B cell (primary cell): ENCODE results near the gene SLC9A6. TPM values are rescaled to one million over a fixed set of nuclear protein-coding genes. Genes with fewer than 3 reads are reported as not detected.

Source experiments
- ATAC-seq: fragments of 200-7000 bp; cut with Tn5 transposase; one replicate; pipeline ENCODE4 v1.10.0; 2021; ENCODE audit warnings: low read depth, mild to moderate bottlenecking, moderate number of reproducible peaks, moderate library complexity
- CTCF ChIA-PET: fragments of 350-600 bp; sonication (Branson Sonifier 250); formaldehyde crosslinking; loops from one replicate; lab custom pipeline; 2021; ENCODE audit warnings: antibody characterized with exemption, inconsistent platforms; lab: Charles Lee
- POLR2A ChIA-PET: fragments of 350-600 bp; sonication (Branson Sonifier 250); formaldehyde crosslinking; loops from one replicate; lab custom pipeline; 2021; ENCODE audit warnings: antibody characterized with exemption; lab: Charles Lee
- DNase-seq: peaks from one replicate; pipeline ENCODE4 v3.0.0; 2013
- H2AFZ ChIP-seq: 2 replicates; pipeline ENCODE4 v1.6.1; 2012; ENCODE audit warnings: mild to moderate bottlenecking, low read depth, low read length; ENCODE audit not compliant: insufficient read depth, poor library complexity, severe bottlenecking
- H3K27ac ChIP-seq, 2 donors: 1 replicate in 1 of 2; 2 replicates in 1 of 2; pipeline ENCODE4 v1.5.1; 2012 to 2013; ENCODE audit warnings: low read length in 2 of 2, mild to moderate bottlenecking in 2 of 2, moderate library complexity in 1 of 2
- H3K27me3 ChIP-seq, 4 experiments: fragments of 200-600 bp in 1 of 4; sonication (generic) in 1 of 4; replicated peaks in 1 of 4; 1 replicate in 2 of 4; 2 replicates in 2 of 4; pipeline versions ENCODE4 v1.6.1 to v1.7.0; 2013 to 2016; ENCODE audit warnings: low read length in 3 of 4, mild to moderate bottlenecking in 2 of 4, mixed read lengths in 1 of 4, moderate library complexity in 1 of 4; ENCODE audit not compliant: insufficient read depth in 4 of 4, control insufficient read depth in 3 of 4; ENCODE audit errors: control extremely low read depth in 1 of 4
- H3K36me3 ChIP-seq, 2 experiments: replicated peaks in 1 of 2; 1 replicate in 1 of 2; 2 replicates in 1 of 2; pipeline versions ENCODE4 v1.6.1 to v1.7.1; 2013; ENCODE audit warnings: low read length in 1 of 2; ENCODE audit not compliant: insufficient read depth in 2 of 2, control insufficient read depth in 1 of 2; ENCODE audit errors: control extremely low read depth in 1 of 2, extremely low read depth in 1 of 2
- H3K4me1 ChIP-seq, 2 donors: fragments of 200-600 bp in 1 of 2; sonication (generic) in 1 of 2; 1 replicate in 1 of 2; 2 replicates in 1 of 2; pipeline versions ENCODE4 v1.5.1 to v1.6.1; 2013 to 2017; ENCODE audit warnings: low read length in 2 of 2; ENCODE audit not compliant: control insufficient read depth in 2 of 2, insufficient read depth in 2 of 2
- H3K4me2 ChIP-seq: replicated peaks from 2 replicates; pipeline ENCODE3; 2012; ENCODE audit warnings: mild to moderate bottlenecking, low read depth, low read length; ENCODE audit not compliant: poor library complexity, severe bottlenecking
- H3K4me3 ChIP-seq, 5 experiments: fragments of 200-600 bp in 1 of 5; sonication (generic) in 1 of 5; 1 replicate in 3 of 5; 2 replicates in 2 of 5; pipeline versions ENCODE4 v1.5.1 to v1.7.0; 2011 to 2016; ENCODE audit warnings: low read length in 4 of 5, mild to moderate bottlenecking in 4 of 5, low read depth in 2 of 5, control low read depth in 1 of 5, moderate library complexity in 1 of 5; ENCODE audit not compliant: insufficient read depth in 1 of 5; ENCODE audit errors: control extremely low read depth in 1 of 5, extremely low read depth in 1 of 5
- H3K79me2 ChIP-seq: fragments of 200-600 bp; sonication (generic); one replicate; pipeline ENCODE4 v1.6.0; 2016; ENCODE audit warnings: low read length; ENCODE audit not compliant: control insufficient read depth, insufficient read depth
- H3K9ac ChIP-seq: fragments of 200-600 bp; sonication (generic); 2 replicates; pipeline ENCODE4 v1.6.1; 2017; ENCODE audit warnings: mild to moderate bottlenecking, low read length, moderate library complexity
- H3K9me3 ChIP-seq, 3 donors: one replicate each; pipeline versions ENCODE4 v1.6.1 to v1.7.1; 2013; ENCODE audit warnings: low read length in 2 of 3; ENCODE audit not compliant: control insufficient read depth in 2 of 3, insufficient read depth in 1 of 3; ENCODE audit errors: control extremely low read depth in 1 of 3
- H4K20me1 ChIP-seq: 2 replicates; pipeline ENCODE4 v1.6.0; 2012; ENCODE audit warnings: mild to moderate bottlenecking, low read length; ENCODE audit not compliant: insufficient read depth, control insufficient read depth, poor library complexity, severe bottlenecking
- H3K27ac Mint-ChIP-seq: one replicate; pipeline ENCODE4 v1.8.0; 2021; ENCODE audit warnings: mixed read lengths
- H3K27me3 Mint-ChIP-seq: one replicate; pipeline ENCODE4 v1.8.0; 2021; ENCODE audit warnings: mixed read lengths
- H3K4me1 Mint-ChIP-seq: one replicate; pipeline ENCODE4 v1.8.0; 2021; ENCODE audit warnings: mixed read lengths
- H3K4me3 Mint-ChIP-seq: one replicate; pipeline ENCODE4 v1.8.0; 2021; ENCODE audit warnings: mixed read lengths
- H3K9me3 Mint-ChIP-seq: one replicate; pipeline ENCODE4 v1.8.0; 2022; ENCODE audit warnings: mixed read lengths; ENCODE audit not compliant: insufficient read depth
- EZH2 ChIP-seq: IDR thresholded peaks from 2 replicates; pipeline ENCODE4 v1.6.1; 2012; ENCODE audit warnings: borderline replicate concordance, low read depth, mild to moderate bottlenecking, moderate library complexity, low read length; ENCODE audit not compliant: insufficient read depth, poor library complexity, severe bottlenecking
- whole genome bisulfite sequencing: methylation state at CpG from one replicate; pipeline ENCODE4 v1.1.5; 2013; ENCODE audit warnings: missing lambda C conversion rate; ENCODE audit not compliant: insufficient coverage; 5-methylcytosine and 5-hydroxymethylcytosine counted together
- intact Hi-C: fragments of 100-400 bp; cut with micrococcal nuclease; formaldehyde crosslinking; loops from one replicate; pipeline ENCODE4 v1.10.0; 2022
- polyA plus RNA-seq: library from polyadenylated mRNA; depleted of rRNA; stranded (reverse); fragments of >200 nt; gene quantifications from 2 replicates; pipeline ENCODE4 v1.2.3, GENCODE V29; 2012
- total RNA-seq, 2 donors: library from RNA; stranded (reverse); fragments of 120-200 nt in 1 of 2; gene quantifications; 1 replicate in 1 of 2; 2 replicates in 1 of 2; pipeline versions ENCODE4 v1.2.3 to v1.2.4, GENCODE V29; 2013 to 2022
- TF ChIP-seq, protein P1 (sequence below): fragments of 200-600 bp; IDR thresholded peaks from one replicate; pipeline ENCODE4 v1.8.0; 2022; ENCODE audit warnings: antibody characterized with exemption, mild to moderate bottlenecking

Gene SLC9A6
- total and polyA plus RNA-seq, 2 donors (not counting 1 experiment from before 2014, with no cell fraction given) = 3.1 to 14.5 TPM

DNA sequence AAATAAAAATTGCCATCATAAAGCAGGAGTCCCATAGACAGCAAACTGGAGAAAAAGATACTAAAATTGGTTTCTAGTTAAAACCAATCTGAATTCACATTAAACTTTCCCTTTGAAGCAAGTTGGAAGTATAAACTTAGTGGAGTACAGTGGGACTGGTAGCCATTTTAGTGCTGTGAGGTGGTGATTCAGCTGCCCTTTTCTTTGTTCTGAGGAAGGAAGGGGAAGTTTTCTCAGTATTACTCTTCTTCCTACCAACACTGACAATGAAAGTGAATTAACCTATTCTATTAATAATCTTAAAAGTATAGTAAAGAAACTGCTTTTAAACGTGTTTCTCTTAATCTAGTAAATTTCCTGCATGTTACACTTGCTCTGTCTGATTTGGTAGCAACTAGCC, 36.7 kb downstream of the SLC9A6 start:
- CTCF ChIA-PET = no interaction called here
- Histone ChIP-seq H3K4me1 (no peaks in the 10 kb centered on the region), H3K79me2 (no peaks in the 10 kb centered on the region), H3K4me3 (no peak overlapping the region), H3K4me2 (no peak overlapping the region), H3K9ac (no peak overlapping the region), H2AFZ (no peak overlapping the region), H3K9me3 (no peaks in the 10 kb centered on the region), H3K27ac (no peak overlapping the region), H4K20me1 (no peaks in the 10 kb centered on the region), H3K27me3 (no peaks in the 10 kb centered on the region), H3K36me3 (peaks cover 0 to 5% of the 10 kb centered on the region in 2 experiments)
- TF ChIP-seq, protein P1, sequence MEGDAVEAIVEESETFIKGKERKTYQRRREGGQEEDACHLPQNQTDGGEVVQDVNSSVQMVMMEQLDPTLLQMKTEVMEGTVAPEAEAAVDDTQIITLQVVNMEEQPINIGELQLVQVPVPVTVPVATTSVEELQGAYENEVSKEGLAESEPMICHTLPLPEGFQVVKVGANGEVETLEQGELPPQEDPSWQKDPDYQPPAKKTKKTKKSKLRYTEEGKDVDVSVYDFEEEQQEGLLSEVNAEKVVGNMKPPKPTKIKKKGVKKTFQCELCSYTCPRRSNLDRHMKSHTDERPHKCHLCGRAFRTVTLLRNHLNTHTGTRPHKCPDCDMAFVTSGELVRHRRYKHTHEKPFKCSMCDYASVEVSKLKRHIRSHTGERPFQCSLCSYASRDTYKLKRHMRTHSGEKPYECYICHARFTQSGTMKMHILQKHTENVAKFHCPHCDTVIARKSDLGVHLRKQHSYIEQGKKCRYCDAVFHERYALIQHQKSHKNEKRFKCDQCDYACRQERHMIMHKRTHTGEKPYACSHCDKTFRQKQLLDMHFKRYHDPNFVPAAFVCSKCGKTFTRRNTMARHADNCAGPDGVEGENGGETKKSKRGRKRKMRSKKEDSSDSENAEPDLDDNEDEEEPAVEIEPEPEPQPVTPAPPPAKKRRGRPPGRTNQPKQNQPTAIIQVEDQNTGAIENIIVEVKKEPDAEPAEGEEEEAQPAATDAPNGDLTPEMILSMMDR = no peak
- no peak for TF ChIP-seq EZH2
- no peak for DNase-seq
- Mint-ChIP-seq H3K9me3 (no peaks in the 10 kb centered on the region), H3K4me1 (no peaks in the 10 kb centered on the region), H3K27me3 (no peaks in the 10 kb centered on the region), H3K27ac (no peak overlapping the region), H3K4me3 (no peak overlapping the region)
- no peak for ATAC-seq
- intact Hi-C loops = no loop called here
- POLR2A ChIA-PET = no interaction called here
- WGBS = no CpG with 5 or more reads among the region's 1 CpG

GRCh38 chrX:136025091-136025490, 39.9 kb downstream of the SLC9A6 start:
- Histone ChIP-seq H3K4me2 (no peak overlapping the region), H3K27ac (no peak overlapping the region), H3K9me3 (no peaks in the 10 kb centered on the region), H3K79me2 (no peaks in the 10 kb centered on the region), H2AFZ (no peak overlapping the region), H3K36me3 (peaks cover 0 to 5% of the 10 kb centered on the region in 2 experiments), H3K4me1 (no peaks in the 10 kb centered on the region), H3K4me3 (no peak overlapping the region), H3K27me3 (no peaks in the 10 kb centered on the region), H3K9ac (no peak overlapping the region), H4K20me1 (no peaks in the 10 kb centered on the region)
- Mint-ChIP-seq H3K4me1 (no peaks in the 10 kb centered on the region), H3K4me3 (no peak overlapping the region), H3K27me3 (no peaks in the 10 kb centered on the region), H3K27ac (no peak overlapping the region), H3K9me3 (no peaks in the 10 kb centered on the region)
- intact Hi-C loops = no loop called here
- ATAC-seq = no peak
- CTCF ChIA-PET = interaction anchor here (9.9 kb wide), 1 partner anchor 244 kb away, joined by 153 read pairs; no protein-coding TSS in a partner anchor
- TF ChIP-seq, protein P1 = no peak
- no peak for TF ChIP-seq EZH2
- no peak for DNase-seq
- POLR2A ChIA-PET = no interaction called here
- no CpG with 5 or more reads among the region's 3 CpGs for WGBS
